Caki2 (cell line): Measurements from ENCODE around the gene FXR2. TPM values are rescaled to one million over a fixed set of nuclear protein-coding genes. Genes with fewer than 3 reads are reported as not detected.
A peak's percentile ranks its signal among the peaks of the same experiment; 100 is the strongest.
"Not testable (repeated sequence)": the region's sequence is repeated elsewhere in the genome, so short reads cannot be mapped to it uniquely, and the experiment has no call there.

ENCODE experiments used
- DNase-seq: peaks from one replicate; pipeline ENCODE4 v3.0.0-alpha.2; 2015; ENCODE audit warnings: low read depth
- in situ Hi-C: cut with HindIII; loops from 2 replicates; pipeline ENCODE4 v1.10.0; 2016; ENCODE audit warnings: low sequenced_read_pairs, low pct_unique_long_range_greater_than_20kb, mixed read lengths
- total RNA-seq: library from RNA; depleted of rRNA; stranded (reverse); fragments of >200 nt; shearing (Covaris generic); gene quantifications from 2 replicates; pipeline ENCODE4 v1.2.3, GENCODE V29; 2014; ENCODE audit warnings: low replicate concordance; rRNA removed

FXR2 gene
- 45.5 and 48.8 TPM in 2 replicates for total RNA-seq

- DNase-seq: peak; percentile 100
- in situ Hi-C loops: no loop called here
Measured at GRCh38 chr17:7614425-7615264, at the start of gene FXR2. Gene FXR2 (minus strand): TSS chr17:7614897. CDS start chr17:7614532, 365 bp downstream.

GRCh38 chr17:7656958-7657609, 42.4 kb upstream of the FXR2 start:
- no peak for DNase-seq
- in situ Hi-C loops: no loop called here

- in situ Hi-C loops: no loop called here
- DNase-seq: no peak
Measured at GRCh38 chr17:7655541-7655840, 40.8 kb upstream of the FXR2 start.

GRCh38 chr17:7654832-7655540, 40.3 kb upstream of the FXR2 start:
- DNase-seq: no peak
- in situ Hi-C loops: no loop called here

- in situ Hi-C loops: no loop called here
- DNase-seq: no peak
Measured at GRCh38 chr17:7652388-7653356, 38.0 kb upstream of the FXR2 start.

- no peak for DNase-seq
- in situ Hi-C loops: no loop called here
Measured at GRCh38 chr17:7651665-7652387, 37.1 kb upstream of the FXR2 start.

GRCh38 chr17:7651097-7651664, 36.5 kb upstream of the FXR2 start:
- in situ Hi-C loops: no loop called here

GRCh38 chr17:7650509-7651096, 35.9 kb upstream of the FXR2 start, which contains the start of gene ATP1B2:
Gene ATP1B2 (plus strand): TSS chr17:7650926. CDS start chr17:7651519, 593 bp downstream.
- no peak for DNase-seq
- in situ Hi-C loops: no loop called here

More at GRCh38 chr17:7651097-7651664, 36.5 kb upstream of the FXR2 start:
- no peak for DNase-seq

- no peak for DNase-seq
- in situ Hi-C loops: no loop called here
Measured at GRCh38 chr17:7647018-7647417, 32.3 kb upstream of the FXR2 start.

- DNase-seq: no peak
- in situ Hi-C loops: no loop called here
Measured at GRCh38 chr17:7646457-7646856, 31.8 kb upstream of the FXR2 start.

GRCh38 chr17:7644775-7645174, 30.1 kb upstream of the FXR2 start:
- DNase-seq: no peak
- in situ Hi-C loops: no loop called here

- DNase-seq, in situ Hi-C loops: not testable (repeated sequence)
Measured at GRCh38 chr17:7641635-7642034, 26.9 kb upstream of the FXR2 start.

- DNase-seq: no peak
- in situ Hi-C loops: no loop called here
Measured at GRCh38 chr17:7640783-7641182, 26.1 kb upstream of the FXR2 start.

GRCh38 chr17:7636163-7636562, 21.5 kb upstream of the FXR2 start:
- in situ Hi-C loops: no loop called here
- no peak for DNase-seq

- DNase-seq: no peak
- in situ Hi-C loops: no loop called here
Measured at GRCh38 chr17:7634384-7634783, 19.7 kb upstream of the FXR2 start.

GRCh38 chr17:7633093-7633492, 18.4 kb upstream of the FXR2 start:
- no peak for DNase-seq
- in situ Hi-C loops: no loop called here

GRCh38 chr17:7632492-7632894, 17.8 kb upstream of the FXR2 start:
- DNase-seq: no peak
- in situ Hi-C loops: no loop called here
